OCI-LY7 (cell line): ENCODE results near the gene SH3TC2.

Source experiments
- CTCF ChIP-seq: fragments of 200-600 bp; sonication (generic); conservative IDR thresholded peaks from 2 replicates; pipeline ENCODE4 v1.5.1; 2014; ENCODE audit warnings: mild to moderate bottlenecking, antibody characterized with exemption, low read length, moderate library complexity, mixed read lengths
- EZH2phosphoT487 ChIP-seq: fragments of 200-600 bp; sonication (generic); IDR thresholded peaks from 2 replicates; pipeline ENCODE4 v1.6.1; 2018; ENCODE audit warnings: low read depth, borderline replicate concordance, mild to moderate bottlenecking, mixed run types, antibody characterized with exemption, low read length, moderate library complexity, mixed read lengths

GRCh38 chr5:148972974-148973374 lies 89.9 kb downstream of the SH3TC2 start:
- TF ChIP-seq CTCF (no peak), EZH2phosphoT487 (no peak)
